GM12878 (cell line): ENCODE results near the gene KHK. TPM values are rescaled to one million over a fixed set of nuclear protein-coding genes. Genes with fewer than 3 reads are reported as not detected.

Source experiments
- ATAC-seq: fragments of 200-7000 bp; cut with Tn5 transposase; 3 replicates; pipeline ENCODE4 v1.9.1; 2020; ENCODE audit warnings: mild to moderate bottlenecking, moderate library complexity
- BruUV-seq: library from RNA; stranded (reverse); fragments of 400-500 nt; replicated peaks from 2 replicates; lab custom pipeline; 2021; lab: Mats Ljungman, UMichigan
- CTCF ChIA-PET: fragments of 300-600 bp; sonication (Branson Sonifier 250); formaldehyde crosslinking; extraction: SDS; loops from one replicate; lab custom pipeline; 2021; ENCODE audit warnings: inconsistent platforms; lab: Yijun Ruan, JAX
- POLR2A ChIA-PET: fragments of 350-600 bp; formaldehyde crosslinking; extraction: SDS; loops from one replicate; lab custom pipeline; 2021; ENCODE audit warnings: inconsistent platforms; lab: Charles Lee
- RAD21 ChIA-PET: fragments of 300-600 bp; sonication (Branson Sonifier 250); formaldehyde crosslinking; loops from one replicate; lab custom pipeline; 2023; ENCODE audit warnings: antibody characterized with exemption; ENCODE audit not compliant: unreplicated experiment; lab: Charles Lee
- SMC1A ChIA-PET: fragments of 300-600 bp; sonication (Branson Sonifier 250); formaldehyde crosslinking; loops from one replicate; lab custom pipeline; 2023; ENCODE audit not compliant: unreplicated experiment, uncharacterized antibody; lab: Charles Lee
- DNase-seq: peaks from one replicate; pipeline ENCODE4 v3.0.0-alpha.2; 2011; ENCODE audit warnings: low read depth, low spot score
- FAIRE-seq: peaks from 3 replicates; lab custom pipeline; 2011; peaks lifted over from hg19 to GRCh38; lab: Jason Lieb, UNC
- H2AFZ ChIP-seq: 2 replicates; pipeline ENCODE4 v1.6.0; 2011; ENCODE audit warnings: low read depth, low read length, control low read depth; ENCODE audit not compliant: control insufficient read depth
- H3K27ac ChIP-seq: 2 replicates; pipeline ENCODE4 v1.5.1; 2011; ENCODE audit warnings: control low read depth; ENCODE audit not compliant: control insufficient read depth, insufficient read depth
- H3K27me3 ChIP-seq, 2 experiments: replicated peaks in 1 of 2; 2 replicates each; pipeline versions ENCODE4 v1.6.0 to v1.6.1; 2011; ENCODE audit warnings: low read length in 1 of 2; ENCODE audit not compliant: control insufficient read depth in 2 of 2, insufficient read depth in 2 of 2
- H3K36me3 ChIP-seq, 2 experiments: 2 replicates each; pipeline ENCODE4 v1.5.1; 2011; ENCODE audit warnings: low read length in 1 of 2; ENCODE audit not compliant: control insufficient read depth in 2 of 2, insufficient read depth in 2 of 2
- H3K4me1 ChIP-seq: 2 replicates; pipeline ENCODE4 v1.6.1; 2011; ENCODE audit warnings: mild to moderate bottlenecking, low read length, moderate library complexity, mixed read lengths; ENCODE audit not compliant: control insufficient read depth, insufficient read depth
- H3K4me2 ChIP-seq: 2 replicates; pipeline ENCODE4 v1.6.0; 2011; ENCODE audit warnings: control low read depth; ENCODE audit not compliant: control insufficient read depth, insufficient read depth
- H3K4me3 ChIP-seq: fragments of 200-600 bp; sonication (generic); 2 replicates; pipeline ENCODE4 v1.5.1; 2016
- H3K79me2 ChIP-seq: 2 replicates; pipeline ENCODE4 v1.6.0; 2011; ENCODE audit warnings: low read length; ENCODE audit not compliant: control insufficient read depth, insufficient read depth
- H3K9ac ChIP-seq: 2 replicates; pipeline ENCODE4 v1.8.0; 2011; ENCODE audit warnings: low read length, control low read depth, mixed read lengths; ENCODE audit not compliant: control insufficient read depth, insufficient read depth
- H3K9me3 ChIP-seq: replicated peaks from 3 replicates; pipeline ENCODE4 v1.5.1; 2011; ENCODE audit warnings: mild to moderate bottlenecking, low read length; ENCODE audit not compliant: control insufficient read depth, insufficient read depth
- H4K20me1 ChIP-seq: 2 replicates; pipeline ENCODE4 v1.6.0; 2011; ENCODE audit not compliant: control insufficient read depth, insufficient read depth
- ASH2L ChIP-seq: fragments of 300-600, 200-600 bp; sonication (generic); IDR thresholded peaks from 2 replicates; pipeline ENCODE4 v1.6.1; 2017; ENCODE audit warnings: low read depth, mild to moderate bottlenecking, borderline replicate concordance
- BRCA1 ChIP-seq: IDR thresholded peaks from 2 replicates; pipeline ENCODE4 v1.6.1; 2011; ENCODE audit warnings: low read depth, low read length, improper control_type of control experiment
- CHD2 ChIP-seq: IDR thresholded peaks from 2 replicates; pipeline ENCODE4 v1.6.1; 2011; ENCODE audit warnings: low read depth, low read length, improper control_type of control experiment, borderline replicate concordance
- DPF2 ChIP-seq: fragments of 450-650 bp; IDR thresholded peaks from 2 replicates; pipeline ENCODE4 v1.6.1; 2017; ENCODE audit warnings: mild to moderate bottlenecking
- ESRRA ChIP-seq: IDR thresholded peaks from 2 replicates; pipeline ENCODE4 v1.6.1; 2012; ENCODE audit warnings: mild to moderate bottlenecking, low read length, improper control_type of control experiment
- KAT2A ChIP-seq: conservative IDR thresholded peaks from 2 replicates; pipeline ENCODE4 v1.6.1; 2011; ENCODE audit warnings: low read depth, low read length; ENCODE audit not compliant: control insufficient read depth
- MTA2 ChIP-seq: fragments of 450-650 bp; IDR thresholded peaks from 2 replicates; pipeline ENCODE4 v1.6.1; 2016; ENCODE audit warnings: low read depth, mild to moderate bottlenecking, moderate library complexity
- MYC ChIP-seq: IDR thresholded peaks from 2 replicates; pipeline ENCODE4 v1.6.1; 2011; ENCODE audit warnings: mild to moderate bottlenecking, low read length, moderate library complexity, inconsistent platforms; ENCODE audit not compliant: insufficient read depth, insufficient replicate concordance, insufficient read length, severe bottlenecking
- PAX5 ChIP-seq: IDR thresholded peaks from 2 replicates; pipeline ENCODE4 v1.6.1; 2011; ENCODE audit warnings: low read depth, low read length, borderline replicate concordance
- PML ChIP-seq: IDR thresholded peaks from 2 replicates; pipeline ENCODE4 v1.6.1; 2012; ENCODE audit warnings: low read length, inconsistent platforms
- POLR2A ChIP-seq: IDR thresholded peaks from 2 replicates; pipeline ENCODE4 v1.6.1; 2011; ENCODE audit warnings: low read depth, mild to moderate bottlenecking, low read length
- RB1 ChIP-seq: fragments of 450-650 bp; formaldehyde crosslinking; IDR thresholded peaks from 2 replicates; pipeline ENCODE4 v1.6.1; 2017; ENCODE audit warnings: mild to moderate bottlenecking, borderline replicate concordance
- RUNX3 ChIP-seq: IDR thresholded peaks from 2 replicates; pipeline ENCODE4 v1.6.1; 2012; ENCODE audit warnings: low read length, inconsistent platforms
- SMARCA5 ChIP-seq: fragments of 450-650 bp; IDR thresholded peaks from 2 replicates; pipeline ENCODE4 v1.6.1; 2017; ENCODE audit warnings: mild to moderate bottlenecking
- ZNF24 ChIP-seq: fragments of 450-650 bp; IDR thresholded peaks from 2 replicates; pipeline ENCODE4 v1.6.1; 2017; ENCODE audit warnings: antibody characterized with exemption, mild to moderate bottlenecking
- WGBS: methylation state at CpG from one replicate; pipeline ENCODE4 v1.1.6; 2016; ENCODE audit warnings: low lambda C conversion rate; ENCODE audit not compliant: insufficient replicate concordance, insufficient coverage; ENCODE audit errors: missing lambda C conversion rate; 5-methylcytosine and 5-hydroxymethylcytosine counted together
- in situ Hi-C: fragments of 300-500 bp; cut with MboI; formaldehyde crosslinking; loops from 9 replicates; pipeline ENCODE4 v1.14.3; 2018; ENCODE audit warnings: mixed read lengths
- intact Hi-C: fragments of 100-400 bp; cut with micrococcal nuclease; formaldehyde crosslinking; loops from one replicate; pipeline ENCODE4 v1.14.2; 2022; ENCODE audit not compliant: unreplicated experiment
- polyA plus RNA-seq, 11 experiments: library from polyadenylated mRNA; depleted of rRNA in 4 of 11; unstranded in 6 of 11; stranded (reverse) in 5 of 11; fragments of >200 nt; fragmentation: Nextera tagmentation in 4 of 11; fragmentation: Illumina TruSeq in 1 of 11; extraction: Ambion mirVana in 4 of 11; extraction: Trizol in 1 of 11; gene quantifications; 1 replicate in 1 of 11; 2 replicates in 10 of 11; pipeline versions ENCODE4 v1.2.1 to v1.2.3, GENCODE V29; 2011 to 2016; ENCODE audit warnings: inconsistent platforms in 2 of 11, missing spikeins in 2 of 11, low read depth in 1 of 11
- total RNA-seq, 4 experiments: library from RNA; depleted of rRNA in 3 of 4; stranded (reverse); fragments of >200 nt in 3 of 4; fragmentation: Illumina TruSeq in 1 of 4; extraction: Trizol in 1 of 4; gene quantifications; 2 replicates each; pipeline versions ENCODE4 v1.2.1 to v1.2.3, GENCODE V29; 2013 to 2021
- TF ChIP-seq, protein P1 (sequence below): IDR thresholded peaks from 2 replicates; pipeline ENCODE4 v1.6.1; 2011; ENCODE audit warnings: low read depth, mild to moderate bottlenecking, low read length, moderate library complexity, borderline replicate concordance; ENCODE audit errors: extremely low read depth
- TF ChIP-seq, protein P2 (sequence below): fragments of 450-650 bp; IDR thresholded peaks from 2 replicates; pipeline ENCODE4 v1.6.1; 2018; ENCODE audit warnings: borderline replicate concordance, mild to moderate bottlenecking; ENCODE audit not compliant: partially characterized antibody

The KHK gene
- total and polyA plus RNA-seq, 10 of the 15 experiments (the other 5 are each of a cell fraction or from before 2014, with no cell fraction given) = 0.31 to 11.8 (median 3.9) TPM

DNA sequence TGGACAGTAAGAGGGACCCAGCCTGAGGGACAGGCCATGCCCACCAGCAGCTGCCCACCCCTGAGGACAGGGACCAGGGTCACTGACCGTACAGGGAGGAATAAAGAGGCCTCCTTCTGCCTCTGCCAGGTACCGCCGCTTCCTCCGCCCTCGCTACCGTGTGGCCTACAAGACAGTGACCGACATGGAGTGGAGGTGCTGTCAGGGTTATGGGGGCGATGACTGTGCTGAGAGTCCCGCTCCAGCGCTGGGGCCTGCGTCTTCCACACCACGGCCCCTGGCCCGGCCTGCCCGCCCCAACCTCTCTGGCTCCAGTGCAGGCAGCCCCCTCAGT lies 6.0 kb upstream of the KHK start:
- Histone ChIP-seq H3K9ac (no peak overlapping the region), H3K4me3 (no peak overlapping the region), H3K27me3 (no peaks in the 10 kb centered on the region), H3K36me3 (no peaks in the 10 kb centered on the region), H3K4me1 (peaks cover 34% of the 10 kb centered on the region), H3K79me2 (no peaks in the 10 kb centered on the region), H3K9me3 (no peaks in the 10 kb centered on the region), H3K4me2 (peak overlapping the region; percentile 94; the same call in 1 of the 2 replicates), H3K27ac (no peak overlapping the region), H4K20me1 (no peaks in the 10 kb centered on the region), H2AFZ (peak overlapping the region; percentile 91)
- RAD21 ChIA-PET = interaction anchor here (0.9 to 2.3 kb wide), 7 partner anchors 8 to 234 kb away, joined by 3 to 22 read pairs (median 4); partner anchors contain the start of genes AGBL5 and OST4
- SMC1A ChIA-PET = interaction anchor here (0.6 to 3.6 kb wide), 4 partner anchors 8 to 34 kb away, joined by 3 to 19 read pairs (median 8); partner anchors contain the start of genes AGBL5 and OST4
- CTCF ChIA-PET = interaction anchor here (0.9 to 8.6 kb wide), 10 partner anchors 8 to 242 kb away, joined by 3 to 85 read pairs (median 6); partner anchors contain the start of genes AGBL5, MPV17 and OST4
- in situ Hi-C loops (loop anchor here (10.0 kb wide), 1 partner anchor 116 kb away; no protein-coding TSS in a partner anchor), intact Hi-C loops (loop anchor here (2.0 kb wide), 1 partner anchor 48 kb away; the partner anchor contains the start of gene TMEM214)
- BruUV-seq = no TSS peak
- FAIRE-seq (no peak), ATAC-seq (no peak), DNase-seq (no peak)
- 95% methylated on average over 14 of the region's 14 CpGs for WGBS
- POLR2A ChIA-PET = interaction anchor here (0.5 to 4.9 kb wide), 11 partner anchors 8 to 290 kb away, joined by 3 to 43 read pairs (median 3); partner anchors contain the start of genes AGBL5, EIF2B4, OST4 and SNX17
- TF ChIP-seq ZNF24 (no peak), RUNX3 (no peak), MTA2 (no peak), SMARCA5 (no peak), BRCA1 (no peak), CHD2 (no peak), PML (no peak), ASH2L (no peak), PAX5 (no peak), KAT2A (no peak), ESRRA (no peak), DPF2 (no peak), MYC (no peak), POLR2A (no peak), RB1 (no peak)
- TF ChIP-seq, protein P1, sequence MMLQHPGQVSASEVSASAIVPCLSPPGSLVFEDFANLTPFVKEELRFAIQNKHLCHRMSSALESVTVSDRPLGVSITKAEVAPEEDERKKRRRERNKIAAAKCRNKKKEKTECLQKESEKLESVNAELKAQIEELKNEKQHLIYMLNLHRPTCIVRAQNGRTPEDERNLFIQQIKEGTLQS = no peak
- TF ChIP-seq, protein P2, sequence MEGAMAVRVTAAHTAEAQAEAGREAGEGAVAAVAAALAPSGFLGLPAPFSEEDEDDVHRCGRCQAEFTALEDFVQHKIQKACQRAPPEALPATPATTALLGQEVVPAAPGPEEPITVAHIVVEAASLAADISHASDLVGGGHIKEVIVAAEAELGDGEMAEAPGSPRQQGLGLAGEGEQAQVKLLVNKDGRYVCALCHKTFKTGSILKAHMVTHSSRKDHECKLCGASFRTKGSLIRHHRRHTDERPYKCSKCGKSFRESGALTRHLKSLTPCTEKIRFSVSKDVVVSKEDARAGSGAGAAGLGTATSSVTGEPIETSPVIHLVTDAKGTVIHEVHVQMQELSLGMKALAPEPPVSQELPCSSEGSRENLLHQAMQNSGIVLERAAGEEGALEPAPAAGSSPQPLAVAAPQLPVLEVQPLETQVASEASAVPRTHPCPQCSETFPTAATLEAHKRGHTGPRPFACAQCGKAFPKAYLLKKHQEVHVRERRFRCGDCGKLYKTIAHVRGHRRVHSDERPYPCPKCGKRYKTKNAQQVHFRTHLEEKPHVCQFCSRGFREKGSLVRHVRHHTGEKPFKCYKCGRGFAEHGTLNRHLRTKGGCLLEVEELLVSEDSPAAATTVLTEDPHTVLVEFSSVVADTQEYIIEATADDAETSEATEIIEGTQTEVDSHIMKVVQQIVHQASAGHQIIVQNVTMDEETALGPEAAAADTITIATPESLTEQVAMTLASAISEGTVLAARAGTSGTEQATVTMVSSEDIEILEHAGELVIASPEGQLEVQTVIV = no peak
